HUDEP-2 (cell line): ENCODE results near the gene SLC17A1.

Experiments used
- DNase-seq, 76 experiments: peaks; one replicate each; lab custom pipeline; 2025; ENCODE audit not compliant: unreplicated experiment in 76 of 76; lab: John Stamatoyannopoulos, UW

SLC17A1 gene

GRCh38 chr6:25832670-25833069 lies 818 bp upstream of the SLC17A1 start:
- DNase-seq, result no peak

- DNase-seq, result no peak
Observed at GRCh38 chr6:25832307-25832662, 433 bp upstream of the SLC17A1 start.

DNA sequence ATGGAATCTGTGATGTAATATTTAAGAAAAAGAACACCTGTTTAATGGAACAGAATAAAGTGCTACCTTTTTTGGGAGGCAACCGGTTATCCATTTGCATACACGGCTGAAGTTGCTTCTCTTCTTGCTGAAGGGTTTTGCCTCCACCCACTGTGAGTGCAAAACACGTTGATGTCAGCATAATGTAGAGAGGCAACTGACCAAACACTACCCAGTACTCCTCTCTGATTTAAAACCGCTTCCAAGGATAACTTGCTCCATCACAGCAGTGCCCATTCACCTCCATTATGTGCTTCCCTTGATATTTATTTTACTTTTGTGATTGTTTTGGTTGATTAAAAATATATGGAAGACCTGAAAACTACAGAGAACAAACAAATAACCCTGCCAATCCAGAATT lies 1.4 kb downstream of the SLC17A1 start:
- no peak for DNase-seq

GRCh38 chr6:25829375-25829774 lies 2.5 kb downstream of the SLC17A1 start:
- no peak for DNase-seq

- no peak for DNase-seq
Observed at GRCh38 chr6:25821341-25821740, 10.5 kb downstream of the SLC17A1 start.

- DNase-seq, result no peak
Observed at GRCh38 chr6:25816252-25816651, 15.6 kb downstream of the SLC17A1 start.

- no peak for DNase-seq
Observed at GRCh38 chr6:25815194-25815593, 16.7 kb downstream of the SLC17A1 start.

GRCh38 chr6:25804804-25805203 lies 27.0 kb downstream of the SLC17A1 start:
- DNase-seq, result no peak

DNA sequence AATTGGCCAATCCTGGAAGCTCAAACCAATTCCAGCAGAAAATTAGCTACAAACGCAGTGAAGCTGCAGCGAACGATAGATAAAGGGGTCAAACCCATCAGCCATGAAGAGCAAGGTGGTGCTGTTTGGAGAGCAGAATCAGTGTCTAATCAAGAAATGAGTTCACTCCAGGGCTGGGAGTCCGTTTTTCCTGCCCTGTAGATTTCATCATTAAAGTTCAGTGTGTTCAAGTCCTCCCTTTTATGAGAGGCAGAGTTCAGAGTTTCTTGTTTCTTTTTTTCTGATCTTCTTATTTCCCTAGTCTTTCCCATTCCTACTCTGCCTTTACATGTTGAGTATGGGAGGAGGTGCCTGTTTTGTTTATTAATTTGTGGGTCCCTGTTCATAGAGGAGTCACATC lies 30.4 kb downstream of the SLC17A1 start:
- DNase-seq, result no peak

GRCh38 chr6:25794784-25795183 lies 37.1 kb downstream of the SLC17A1 start:
- DNase-seq, result no peak

DNA sequence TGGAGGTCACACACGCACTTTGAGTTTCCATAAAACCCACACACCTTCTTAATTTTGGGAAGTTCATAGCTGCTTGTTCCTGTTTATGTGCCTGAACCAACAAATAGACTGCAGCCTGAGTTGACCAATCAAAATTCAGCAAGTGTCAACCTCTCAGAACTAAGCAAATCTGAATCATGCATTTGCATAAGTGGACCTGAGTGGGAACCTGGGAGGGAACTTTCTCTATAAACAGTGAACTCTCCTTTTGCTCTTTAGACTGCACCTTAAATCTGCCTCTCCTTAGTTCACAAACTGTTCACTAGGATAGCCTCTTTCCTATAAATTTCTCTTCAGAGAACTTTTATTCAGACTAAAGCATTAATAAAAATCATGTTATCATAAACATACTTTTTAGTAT lies 37.9 kb downstream of the SLC17A1 start:
- DNase-seq, result no peak

- DNase-seq, result no peak
Observed at GRCh38 chr6:25792016-25792415, 39.8 kb downstream of the SLC17A1 start.

- no peak for DNase-seq
Observed at GRCh38 chr6:25789475-25789874, 42.4 kb downstream of the SLC17A1 start.

DNA sequence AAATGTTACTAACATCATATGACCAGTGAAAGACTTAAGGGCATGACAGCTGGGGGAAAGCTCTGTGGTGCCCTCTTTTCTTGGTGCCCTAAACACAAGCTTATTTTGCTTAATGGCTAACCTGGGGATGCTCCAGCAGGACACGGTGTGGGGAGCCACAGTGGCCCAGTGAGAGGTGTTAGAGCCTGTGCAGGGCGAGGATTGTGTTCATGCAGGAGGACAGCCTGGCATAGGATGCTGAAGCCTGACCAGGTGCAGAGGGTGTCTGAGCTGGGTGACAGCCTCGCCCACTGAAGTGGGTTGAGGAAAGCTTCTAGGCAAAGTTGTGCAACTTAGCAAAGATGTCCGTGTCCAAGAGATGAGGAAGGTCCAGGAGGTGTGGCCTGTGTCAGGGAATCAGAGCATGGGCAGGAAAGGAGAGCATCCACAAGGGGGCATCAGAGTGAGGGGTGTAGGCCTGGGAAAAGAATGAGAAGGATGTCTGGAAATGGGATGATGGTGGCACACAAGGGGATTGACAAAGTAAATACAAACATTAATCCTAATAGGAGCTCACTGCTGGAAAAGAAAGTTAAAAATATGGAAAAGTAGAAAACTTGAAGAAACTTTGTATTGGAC lies 43.4 kb downstream of the SLC17A1 start:
- DNase-seq, result peak in 52 of 76 experiments; percentile 4 to 74 (median 34)

- no peak for DNase-seq
Observed at GRCh38 chr6:25787428-25787827, 44.4 kb downstream of the SLC17A1 start.

DNA sequence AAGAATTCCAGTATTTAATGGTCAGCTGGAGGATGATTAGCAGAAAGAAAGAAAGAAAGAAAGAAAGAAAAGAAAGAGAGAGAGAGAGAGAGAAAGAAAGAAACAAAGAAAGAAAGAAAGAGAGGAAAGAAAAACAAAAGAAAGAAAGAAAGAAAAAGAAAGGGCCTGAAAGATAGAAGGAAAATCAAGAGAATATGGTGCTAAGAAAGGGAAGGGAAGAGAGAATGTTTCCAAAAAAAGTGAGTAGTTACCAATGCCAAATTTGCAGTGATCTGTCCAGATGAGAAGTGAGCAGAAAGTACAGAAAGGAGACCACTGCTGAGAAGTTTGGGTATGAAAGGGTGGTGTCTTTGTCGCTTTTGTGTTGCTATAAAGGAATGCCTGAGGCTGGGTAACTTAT lies 50.7 kb downstream of the SLC17A1 start:
- DNase-seq, result no peak

DNA sequence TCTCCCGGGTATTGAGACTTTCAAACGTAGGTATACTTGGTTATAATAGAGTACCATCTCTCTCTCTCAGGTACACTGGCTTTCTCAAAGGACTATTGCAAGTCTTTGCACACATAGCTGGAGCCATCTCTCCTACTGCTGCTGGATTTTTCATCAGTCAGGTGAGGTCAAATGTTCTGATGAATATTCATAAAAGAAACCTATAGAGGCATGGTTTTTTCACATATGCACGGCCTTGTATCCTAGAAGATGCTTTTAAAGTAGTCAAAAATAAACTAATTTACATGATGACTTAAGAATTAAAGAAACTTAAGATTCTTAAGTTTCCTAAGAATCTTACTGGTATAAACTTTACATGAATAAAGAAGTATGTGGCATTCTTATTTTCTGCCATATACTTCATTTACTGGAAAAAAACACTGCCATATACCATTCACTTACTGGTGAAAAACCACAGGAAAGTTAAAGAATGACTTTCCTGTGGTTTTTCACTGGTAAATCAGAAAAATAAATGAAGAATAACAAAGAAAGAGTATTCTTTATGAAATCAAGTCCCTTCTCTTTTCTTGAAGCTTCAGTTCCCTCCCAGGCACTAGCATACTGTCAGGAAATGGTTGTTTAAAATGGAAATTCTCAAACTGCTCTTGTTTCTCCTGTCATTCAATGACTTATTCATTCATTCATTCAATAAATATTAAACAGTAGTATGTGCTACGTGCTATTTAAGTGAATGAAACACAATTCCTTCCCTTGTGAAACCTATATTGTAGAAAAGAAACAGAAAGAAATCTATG lies 53.8 kb downstream of the SLC17A1 start:
- no peak for DNase-seq

- no peak for DNase-seq
Observed at GRCh38 chr6:25777031-25777430, 54.8 kb downstream of the SLC17A1 start.

DNA sequence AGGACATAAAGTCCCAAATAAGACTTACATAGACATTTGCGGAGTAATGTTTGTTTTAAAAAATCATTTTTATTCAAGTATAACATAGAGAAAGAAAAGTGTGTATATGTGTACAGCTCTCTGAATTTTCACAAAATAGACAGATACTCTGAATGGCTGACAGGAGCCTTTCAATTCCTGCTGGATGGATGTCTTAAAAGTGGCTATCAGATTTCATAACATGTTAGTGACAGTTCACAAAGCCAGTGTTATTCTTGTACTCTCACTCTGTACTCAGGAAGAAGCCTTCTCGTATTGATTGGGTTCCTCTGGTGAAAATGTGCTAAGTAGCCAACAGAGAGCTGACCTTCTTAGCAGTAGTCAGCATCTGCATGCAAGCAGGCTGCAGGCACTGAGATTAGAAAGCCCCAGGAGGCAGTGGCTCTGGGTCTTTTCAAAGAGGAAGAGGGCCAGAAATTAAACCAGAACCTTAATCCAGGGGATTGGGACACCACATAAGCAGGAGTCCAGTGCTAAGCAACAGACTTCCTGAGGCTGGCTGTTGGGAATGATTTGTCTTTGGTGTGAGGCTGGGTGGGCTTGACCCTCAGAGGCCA lies 57.6 kb downstream of the SLC17A1 start:
- DNase-seq, result no peak

GRCh38 chr6:25769983-25770382 lies 61.9 kb downstream of the SLC17A1 start:
- DNase-seq, result no peak

- no peak for DNase-seq
Observed at GRCh38 chr6:25768566-25768965, 63.3 kb downstream of the SLC17A1 start.

DNA sequence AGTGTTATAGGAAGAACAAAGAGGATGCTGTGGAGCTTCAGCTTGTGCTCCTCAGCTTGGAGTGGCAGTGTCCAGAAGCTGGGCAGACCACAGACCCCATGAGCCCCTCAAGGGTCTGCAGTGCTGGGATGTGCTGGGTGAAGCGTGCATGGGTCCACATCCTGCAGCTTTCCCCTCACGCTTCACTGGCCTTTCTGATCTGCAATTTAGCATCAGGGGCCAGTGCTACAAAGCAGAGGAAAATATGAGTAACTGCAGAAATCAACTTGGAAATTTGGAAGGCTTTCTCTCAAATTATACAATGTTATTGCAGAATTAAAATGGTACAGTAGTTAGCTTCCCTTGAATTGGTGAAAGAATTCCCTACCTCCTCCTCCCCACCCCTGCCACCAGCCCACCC lies 67.2 kb downstream of the SLC17A1 start:
- no peak for DNase-seq
